GM18867 (cell line): Measurements from ENCODE around the gene LRRC43.

Source experiments
- ATAC-seq: cut with Tn5 transposase; IDR thresholded peaks from one replicate; pipeline ENCODE4 v1.9.1; 2021; ENCODE audit warnings: mild to moderate bottlenecking, moderate library complexity; ENCODE audit not compliant: unreplicated experiment

The LRRC43 gene, protein sequence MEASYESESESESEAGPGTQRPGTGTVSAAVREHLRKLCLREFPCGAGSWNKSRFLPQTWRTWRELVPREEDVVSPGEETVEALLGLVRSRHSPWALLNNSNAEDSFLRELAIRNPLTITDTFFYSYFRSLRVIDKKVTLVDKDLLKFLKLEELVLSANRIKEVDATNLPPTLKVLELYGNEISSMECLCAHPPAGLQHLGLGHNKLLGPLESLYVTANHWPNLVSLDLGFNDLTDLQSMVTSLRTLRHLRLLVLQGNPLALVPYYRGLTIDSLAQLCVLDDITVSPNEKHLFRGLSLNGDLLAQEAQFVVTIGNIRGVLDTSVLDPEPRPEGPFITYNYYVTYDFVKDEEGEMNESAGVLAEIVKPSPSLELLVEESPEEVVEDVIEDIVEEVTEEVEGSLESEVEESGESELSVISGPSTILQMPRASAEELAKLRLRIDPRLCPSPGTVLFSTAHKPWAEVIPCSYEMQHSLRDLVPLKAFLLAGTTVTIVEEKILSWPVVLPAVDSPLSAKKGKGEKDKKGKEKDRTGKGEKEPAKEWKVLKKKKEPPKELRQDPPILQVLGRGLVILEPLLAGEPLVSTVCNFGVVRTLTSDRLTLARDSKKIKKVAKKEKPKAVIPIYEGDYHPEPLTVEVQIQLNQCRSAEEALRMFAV

DNA sequence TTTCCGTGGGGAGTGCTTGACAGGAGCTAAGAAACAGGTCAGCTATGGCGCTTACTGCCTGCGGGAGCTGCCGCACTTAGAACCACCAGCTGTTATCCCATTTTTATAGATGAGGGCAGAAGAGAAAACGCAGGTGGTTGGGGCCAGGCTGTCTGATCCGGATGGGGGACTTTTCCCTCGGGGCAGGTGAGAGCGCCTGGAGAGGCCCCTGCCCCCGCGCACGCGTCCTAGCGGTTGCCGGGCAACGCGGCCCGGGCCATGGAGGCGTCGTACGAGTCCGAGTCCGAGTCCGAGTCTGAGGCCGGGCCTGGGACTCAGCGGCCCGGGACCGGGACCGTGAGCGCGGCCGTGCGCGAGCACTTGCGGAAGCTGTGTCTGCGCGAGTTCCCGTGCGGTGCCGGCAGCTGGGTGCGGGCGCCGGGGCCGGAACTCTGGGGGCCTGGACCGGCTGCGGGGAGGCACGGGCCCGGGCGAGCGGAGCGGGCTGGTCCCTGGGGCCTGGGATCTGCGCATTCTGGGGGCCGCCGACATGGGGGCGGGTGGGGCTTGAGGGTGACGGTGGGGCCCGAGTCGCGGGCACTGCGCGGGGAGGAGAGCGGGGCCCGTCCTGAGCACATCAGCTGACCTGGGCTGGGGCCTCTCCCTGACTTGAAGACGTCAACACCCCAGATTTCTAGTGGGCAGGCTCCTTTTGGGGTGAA, at the start of gene LRRC43:
Gene LRRC43, plus strand, starts transcription at position 237 of the 701 bp plus-strand sequence. Its CDS starts 22 bp downstream, at position 259.
- ATAC-seq: no peak

DNA sequence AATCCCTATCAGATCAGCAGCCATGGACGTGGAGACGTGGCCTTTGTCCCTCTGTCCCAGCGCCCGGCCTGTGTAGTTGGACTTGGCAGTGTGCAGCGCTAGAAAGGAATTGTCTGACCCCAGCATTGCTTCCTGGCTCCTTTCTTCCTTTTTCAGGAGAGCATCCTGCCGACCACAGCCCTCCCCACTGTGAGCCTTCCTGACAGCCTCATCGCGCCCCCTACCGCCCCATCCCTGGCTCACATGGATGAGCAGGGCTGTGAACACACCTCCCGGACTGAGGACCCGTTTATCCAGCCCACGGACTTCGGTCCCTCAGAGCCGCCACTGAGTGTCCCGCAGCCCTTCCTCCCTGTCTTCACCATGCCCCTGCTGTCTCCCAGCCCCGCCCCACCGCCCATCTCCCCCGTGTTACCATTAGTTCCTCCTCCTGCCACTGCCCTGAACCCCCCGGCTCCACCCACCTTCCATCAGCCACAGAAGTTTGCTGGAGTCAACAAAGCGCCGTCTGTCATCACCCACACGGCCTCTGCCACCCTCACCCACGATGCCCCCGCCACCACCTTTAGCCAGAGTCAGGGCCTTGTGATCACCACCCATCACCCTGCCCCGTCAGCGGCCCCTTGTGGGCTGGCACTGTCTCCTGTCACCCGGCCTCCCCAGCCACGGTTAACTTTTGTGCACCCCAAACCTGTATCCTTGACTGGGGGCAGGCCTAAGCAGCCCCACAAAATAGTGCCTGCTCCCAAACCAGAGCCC, 49.6 kb upstream of the LRRC43 start:
- no peak for ATAC-seq

DNA sequence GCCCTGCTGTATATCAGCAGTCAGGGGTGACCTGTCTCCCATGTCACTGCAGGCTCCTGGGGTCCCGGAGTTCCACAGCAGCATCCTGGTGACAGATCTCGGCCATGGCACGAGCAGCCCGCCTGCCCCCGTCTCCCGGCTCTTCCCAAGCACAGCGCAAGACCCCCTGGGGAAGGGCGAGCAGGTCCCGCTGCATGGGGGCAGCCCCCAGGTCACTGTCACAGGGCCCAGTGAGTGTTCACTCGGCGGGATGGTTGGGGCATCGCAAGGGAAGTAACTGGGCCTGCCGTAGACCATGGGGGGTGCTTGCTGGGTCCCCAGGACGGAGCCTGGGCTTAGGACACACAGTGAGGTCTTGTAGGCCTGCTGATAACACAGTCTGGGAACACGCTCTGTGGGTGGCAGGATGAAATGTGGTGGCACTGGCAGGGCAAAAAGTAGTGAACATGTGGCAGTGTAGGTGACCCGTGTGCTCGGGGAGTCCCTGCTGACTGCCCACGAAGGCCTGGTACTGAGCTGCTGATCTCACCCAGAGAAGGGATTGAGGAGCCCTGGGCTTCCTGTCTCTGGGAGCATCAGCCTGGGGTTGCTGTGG, 47.4 kb upstream of the LRRC43 start:
- no peak for ATAC-seq

DNA sequence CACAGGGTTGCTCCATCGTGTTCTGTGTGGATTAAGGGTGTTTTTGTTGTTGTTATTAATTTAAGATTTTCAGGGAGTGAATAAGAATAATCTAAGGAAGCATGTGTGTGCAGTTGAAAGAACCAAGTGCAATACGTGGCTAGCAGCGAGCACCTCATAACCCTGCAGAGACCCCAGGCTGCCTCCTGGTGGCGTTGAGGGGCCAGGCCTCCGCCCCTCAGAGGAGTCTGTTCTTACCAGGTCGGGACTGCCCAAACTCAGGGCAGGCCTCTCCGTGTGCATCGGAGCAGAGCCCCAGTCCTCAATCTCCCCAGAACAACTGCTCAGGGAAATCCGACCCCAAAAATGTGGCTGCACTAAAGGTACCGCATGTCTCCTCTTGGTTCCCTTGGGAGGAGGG, 45.7 kb upstream of the LRRC43 start:
- no peak for ATAC-seq

DNA sequence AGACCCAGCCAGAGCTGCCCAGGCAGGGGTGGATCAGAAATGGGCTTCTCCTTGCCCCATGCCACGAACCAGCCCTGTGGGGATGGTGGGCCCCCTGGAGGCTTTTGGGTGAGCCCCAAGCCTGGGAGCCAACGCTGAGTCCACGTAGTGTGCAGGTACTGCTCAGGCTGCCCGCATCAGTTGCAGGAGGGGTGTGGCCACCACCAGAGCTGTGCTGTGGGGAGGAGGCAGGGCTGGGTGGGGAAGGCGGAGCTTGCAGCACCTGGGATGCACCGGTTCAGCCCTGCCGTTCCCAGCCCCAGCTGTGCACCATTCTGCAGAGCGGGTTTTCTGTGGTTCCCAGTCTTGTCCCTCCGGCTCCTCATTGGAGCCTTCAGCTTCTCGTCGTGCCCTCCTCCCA, 45.2 kb upstream of the LRRC43 start:
- no peak for ATAC-seq

DNA sequence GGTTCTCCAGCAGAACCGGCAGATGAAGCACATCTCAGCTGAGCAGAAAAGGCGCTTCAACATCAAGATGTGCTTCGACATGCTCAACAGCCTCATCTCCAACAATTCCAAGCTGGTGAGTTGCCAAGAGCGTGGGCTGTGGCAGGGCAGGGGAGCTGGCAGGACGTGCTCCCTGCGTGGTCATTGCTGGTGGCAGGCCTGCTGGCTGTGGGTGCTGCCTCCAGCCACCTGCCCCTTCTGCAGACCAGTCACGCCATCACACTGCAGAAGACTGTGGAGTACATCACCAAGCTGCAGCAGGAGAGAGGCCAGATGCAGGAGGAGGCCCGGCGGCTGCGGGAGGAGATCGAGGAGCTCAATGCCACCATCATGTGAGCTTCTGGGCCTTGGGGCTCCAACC, 44.7 kb upstream of the LRRC43 start:
- no peak for ATAC-seq

DNA sequence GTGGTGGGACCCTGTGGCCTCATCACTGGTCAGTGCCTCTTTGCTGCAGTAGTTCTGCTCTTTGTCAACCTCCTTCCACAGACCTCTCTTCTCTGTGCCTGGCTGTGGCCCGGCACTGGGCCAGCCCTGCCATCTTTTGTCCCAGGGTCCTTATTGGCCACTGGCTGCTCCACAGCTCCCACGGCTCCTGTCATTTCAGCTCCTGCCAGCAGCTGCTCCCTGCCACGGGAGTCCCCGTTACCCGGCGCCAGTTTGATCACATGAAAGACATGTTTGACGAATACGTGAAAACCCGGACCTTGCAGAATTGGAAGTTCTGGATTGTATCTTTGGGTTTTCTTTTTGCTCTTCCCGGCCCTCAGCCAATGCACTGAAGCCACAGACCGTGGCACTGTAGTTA, 44.3 kb upstream of the LRRC43 start:
- ATAC-seq: no peak

DNA sequence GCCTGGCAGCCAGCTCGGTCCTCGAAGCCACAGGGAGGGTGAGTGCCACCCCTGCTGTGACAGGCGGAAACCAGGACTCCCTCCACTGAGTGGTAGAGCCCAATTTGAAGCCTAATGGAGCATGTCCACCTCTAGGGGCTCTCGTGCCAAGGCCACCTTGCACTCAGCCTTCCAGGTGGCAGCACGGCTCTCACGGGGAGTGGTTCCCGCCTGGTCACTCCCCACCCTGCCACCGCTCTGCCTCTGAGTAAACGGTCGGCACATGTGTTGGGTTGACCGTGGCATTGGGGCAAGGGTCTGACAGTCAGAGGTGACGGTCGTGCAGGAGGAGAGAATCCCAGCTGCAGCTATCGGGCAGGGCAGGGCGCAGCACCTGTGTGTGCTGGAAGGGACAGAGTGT, 43.7 kb upstream of the LRRC43 start:
- ATAC-seq: no peak

DNA sequence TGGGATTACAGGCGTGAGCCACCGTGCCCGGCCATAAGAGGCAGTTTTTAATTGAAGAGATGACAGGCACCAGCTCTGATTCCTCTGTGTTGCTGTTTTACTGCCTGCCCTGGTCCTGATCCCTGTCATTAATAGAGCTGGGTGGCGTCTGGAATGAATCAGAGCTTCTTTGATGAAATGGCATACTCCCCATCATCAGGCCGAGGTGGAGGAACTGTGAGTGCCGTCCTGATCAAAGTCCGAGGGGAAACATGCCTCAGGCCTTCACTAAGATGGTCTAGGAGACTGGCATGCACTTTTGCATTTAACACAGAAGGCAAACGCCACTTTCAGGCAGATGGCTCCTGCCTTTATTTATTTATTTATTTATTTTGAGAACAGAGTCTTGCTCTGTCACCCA, 43.0 kb upstream of the LRRC43 start:
- ATAC-seq: no peak

DNA sequence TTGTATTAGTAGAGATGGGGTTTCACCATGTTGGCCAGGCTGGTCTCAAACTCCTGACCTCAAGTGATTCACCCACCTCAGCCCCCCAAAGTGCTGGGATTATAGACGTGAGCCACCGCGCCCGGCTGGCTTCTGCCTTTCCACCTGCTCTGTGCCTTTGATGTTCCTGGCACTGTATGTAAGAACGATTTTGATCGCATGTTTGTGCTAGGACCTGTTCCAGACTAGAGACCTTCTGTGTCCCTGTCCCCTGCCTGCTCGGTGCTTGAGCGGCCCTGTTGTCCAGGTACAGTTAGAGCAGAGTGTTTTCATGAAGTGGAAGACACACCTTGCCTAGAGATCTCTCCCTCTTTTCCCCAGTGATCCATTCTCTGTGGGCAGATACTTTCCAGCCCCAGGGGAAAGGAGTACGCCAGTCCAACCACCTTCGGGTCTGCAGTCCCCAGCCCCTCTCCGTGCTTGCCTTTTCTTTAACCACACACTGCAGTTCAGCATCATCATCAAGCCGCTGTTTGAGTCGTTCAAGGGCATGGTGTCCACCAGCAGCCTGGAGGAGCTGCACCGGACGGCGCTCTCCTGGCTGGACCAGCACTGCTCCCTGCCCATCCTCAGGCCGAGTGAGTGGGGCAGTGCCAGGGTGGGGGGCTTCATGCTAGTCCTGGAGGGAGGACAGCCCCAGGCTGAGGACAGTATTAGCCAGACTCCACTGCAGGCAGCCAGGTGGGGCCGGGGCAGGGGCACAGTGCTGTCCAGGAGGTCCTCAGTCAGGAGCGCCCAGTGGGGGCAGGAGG, 42.3 kb upstream of the LRRC43 start:
- ATAC-seq: no peak

DNA sequence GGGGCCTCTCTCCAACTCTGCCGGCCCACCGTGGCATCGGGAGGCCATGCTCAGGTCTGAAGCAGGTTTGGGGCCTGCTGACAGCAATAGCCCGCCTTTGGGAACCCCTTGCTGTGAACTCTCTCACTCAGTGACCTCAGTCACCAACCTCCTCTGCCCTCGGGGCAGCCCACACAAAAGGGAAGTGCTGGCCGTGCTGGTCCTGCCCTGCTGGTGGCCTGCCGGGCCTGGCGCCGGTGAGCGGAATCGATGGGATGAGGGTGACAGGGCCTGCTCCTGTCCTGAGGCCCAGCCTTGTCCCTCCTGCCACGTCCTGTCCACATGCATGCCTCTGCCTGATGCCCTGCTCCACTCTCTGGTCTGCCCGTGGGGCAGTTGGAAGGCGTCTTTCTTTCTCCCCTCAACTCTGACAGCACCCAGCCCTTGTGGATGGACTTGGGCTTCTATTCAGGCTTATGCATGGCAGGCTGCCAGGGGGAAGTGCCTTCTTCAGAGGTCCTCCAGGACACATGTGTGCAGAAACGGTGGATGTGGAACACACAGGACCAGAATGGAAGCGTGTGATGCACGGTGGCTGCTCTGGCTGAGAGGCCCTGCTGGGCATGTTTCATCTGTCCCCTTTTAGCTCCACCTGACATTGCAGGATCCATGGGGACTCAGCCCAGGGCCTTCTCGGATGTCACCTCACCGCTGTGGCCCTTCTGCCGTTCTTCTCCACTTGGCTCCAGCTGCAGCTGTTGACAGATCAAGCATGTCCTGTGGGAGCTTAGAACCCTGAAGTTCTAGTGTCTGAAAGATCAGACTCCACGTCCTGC, 40.8 kb upstream of the LRRC43 start:
- no peak for ATAC-seq

DNA sequence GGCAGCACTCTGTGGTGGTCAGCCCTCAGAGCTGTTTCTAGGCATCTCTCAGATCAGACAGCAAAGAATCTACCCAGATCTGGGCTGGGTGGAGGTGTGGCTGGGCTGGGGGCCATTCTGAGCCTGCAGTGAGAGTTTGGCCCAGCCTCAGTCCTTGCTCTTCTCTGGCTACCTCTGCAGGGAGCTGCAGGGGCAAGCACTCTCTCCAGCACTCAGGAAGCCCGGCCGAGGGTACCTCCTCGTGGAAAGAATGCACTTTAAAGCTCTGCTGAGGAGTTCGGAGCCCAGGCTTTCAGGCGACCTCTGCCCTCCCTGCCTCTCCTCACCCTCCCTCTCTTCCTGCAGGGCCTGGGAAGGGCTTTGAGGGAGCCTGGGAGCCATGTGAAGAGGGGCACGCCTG, 40.1 kb upstream of the LRRC43 start:
- ATAC-seq: no peak

DNA sequence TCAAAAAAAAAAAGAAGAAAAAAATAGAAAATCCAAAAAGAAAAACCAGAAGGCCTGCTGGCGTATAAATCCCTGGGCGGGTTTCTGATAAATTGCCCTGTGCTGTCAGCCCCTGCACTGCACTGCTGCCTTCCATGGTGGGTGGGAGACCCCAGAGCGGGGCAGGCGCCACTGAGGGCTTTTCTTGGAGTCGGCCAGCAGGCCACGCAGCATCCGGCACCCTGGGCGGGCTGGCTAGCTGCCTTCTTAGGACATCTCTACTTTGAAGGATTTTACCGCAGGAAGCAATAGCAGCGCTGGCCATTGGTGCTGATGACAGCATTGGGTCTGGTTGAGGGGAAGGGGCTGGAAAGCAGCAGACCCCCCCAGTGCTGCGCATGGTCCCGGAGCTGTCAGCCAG, 38.0 kb upstream of the LRRC43 start:
- no peak for ATAC-seq

DNA sequence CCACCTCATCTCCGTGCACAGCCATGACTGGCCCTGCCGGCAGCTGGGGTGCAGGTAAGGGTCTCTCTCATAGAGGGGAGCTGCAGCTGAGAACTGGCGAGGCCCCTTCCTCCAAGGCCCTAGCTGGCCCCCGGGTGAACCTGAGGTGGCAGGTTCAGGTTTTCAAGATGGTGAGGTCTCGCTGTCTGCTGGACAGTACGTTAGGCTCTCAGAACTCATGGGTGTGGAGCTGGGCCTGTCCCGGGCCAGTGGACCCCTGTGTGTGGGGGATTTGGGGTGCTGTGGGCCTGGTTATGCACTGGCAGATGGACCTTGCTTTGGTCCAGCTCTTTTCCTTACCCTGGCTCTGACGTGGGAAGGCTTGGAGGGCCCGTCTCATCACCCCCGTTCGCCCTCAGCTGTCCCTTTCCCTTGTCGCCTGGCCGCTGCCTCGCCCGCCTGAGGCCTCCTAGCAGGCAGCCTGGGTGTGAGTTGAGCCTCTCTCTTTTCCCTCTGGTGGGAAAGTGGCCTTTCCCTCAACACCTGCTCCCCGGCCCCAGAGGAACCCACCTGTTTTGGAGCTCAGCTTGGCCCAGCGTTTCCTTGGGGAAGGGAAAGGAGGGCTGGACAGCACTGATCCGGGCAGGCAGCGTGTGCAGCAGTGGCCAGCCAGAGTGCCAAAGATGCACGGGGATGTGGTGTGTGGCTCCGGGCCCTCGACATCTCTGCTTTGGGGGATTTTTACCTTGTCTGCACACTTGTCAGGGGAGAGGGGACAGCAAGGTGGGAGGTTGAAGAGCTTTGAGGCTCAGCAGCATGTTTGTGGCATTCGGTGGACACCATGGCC, 37.2 kb upstream of the LRRC43 start:
- ATAC-seq: no peak

DNA sequence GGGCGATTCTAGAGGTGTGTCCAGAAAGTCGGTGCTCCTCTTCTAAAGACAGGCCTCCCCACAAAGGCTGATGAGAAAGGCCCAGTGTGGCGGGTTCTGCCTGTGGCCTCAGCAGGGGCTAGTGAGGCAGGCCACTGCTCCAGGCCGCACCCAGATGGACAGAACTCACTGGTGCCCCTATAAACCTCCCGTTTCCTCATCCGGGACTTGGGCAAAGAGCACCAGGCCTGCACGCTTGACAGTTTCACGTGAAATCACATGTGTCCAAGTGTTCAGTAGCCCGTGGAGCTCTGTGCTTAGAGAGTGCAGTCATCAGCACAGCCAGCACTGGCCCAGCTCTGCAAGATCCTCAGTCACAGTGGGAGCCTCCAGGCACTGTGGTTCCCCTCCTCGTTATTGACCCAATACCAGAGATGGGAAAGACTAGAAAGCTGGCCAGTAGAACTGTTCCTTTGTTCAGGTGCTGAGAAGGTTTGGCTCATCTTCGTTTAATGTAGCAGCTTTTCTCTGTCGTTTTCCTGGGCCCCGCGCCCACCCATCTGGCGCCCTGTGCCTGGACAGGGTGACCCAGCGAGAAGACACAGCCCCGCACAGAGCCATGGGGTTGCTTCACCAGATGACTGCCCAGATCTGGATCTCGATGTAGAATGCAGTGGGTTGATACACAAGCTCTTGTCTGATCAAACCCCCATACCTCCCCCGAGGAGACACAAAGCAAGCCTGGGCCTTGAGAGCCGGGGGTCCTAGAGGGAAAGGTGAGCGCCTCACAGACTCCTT, 35.2 kb upstream of the LRRC43 start:
- no peak for ATAC-seq

DNA sequence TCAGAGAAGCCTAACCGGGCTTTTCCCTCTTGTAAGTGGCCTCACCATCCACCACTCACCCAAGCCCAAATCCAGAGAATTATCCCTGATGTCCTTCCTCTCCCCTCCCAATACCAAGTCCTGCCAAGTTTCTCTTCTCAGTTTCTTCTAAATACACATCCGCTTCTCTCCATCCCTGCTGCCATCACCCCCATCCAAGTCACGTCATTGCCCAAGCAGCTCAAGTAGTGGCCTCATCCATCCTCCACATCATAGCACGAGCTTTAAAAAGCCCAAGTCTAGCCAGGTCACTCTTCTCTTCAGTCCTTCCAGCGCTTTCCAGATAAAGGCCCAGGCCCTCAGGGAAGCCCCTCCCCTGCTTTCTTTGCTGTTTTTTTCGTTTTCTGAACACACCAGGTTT, 34.3 kb upstream of the LRRC43 start:
- ATAC-seq: no peak

DNA sequence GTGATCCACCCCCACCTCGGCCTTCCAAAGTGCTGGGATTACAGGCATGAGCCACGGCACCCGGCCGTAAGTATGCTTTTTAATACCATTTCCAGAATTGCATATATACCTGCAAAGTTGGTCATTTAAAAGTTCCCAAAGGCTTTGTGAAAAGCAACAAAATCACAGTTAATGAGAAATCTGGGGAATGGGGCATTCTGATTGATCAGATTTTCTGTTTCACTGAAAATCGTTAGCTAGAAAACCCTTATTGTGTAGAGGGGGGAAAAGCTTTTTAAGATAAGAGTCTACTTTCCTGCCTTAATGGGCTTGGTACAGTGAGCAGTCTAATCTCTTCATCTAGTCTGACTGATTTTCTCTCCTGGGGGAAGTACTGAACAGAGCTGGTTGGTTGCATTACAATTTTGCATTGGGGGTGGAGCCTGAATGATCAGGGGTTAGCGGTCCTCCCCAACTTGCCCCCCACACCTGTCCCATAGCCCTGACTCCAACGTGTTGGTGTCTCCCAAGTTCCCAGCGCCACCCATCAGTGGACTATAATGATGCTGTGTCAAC, 32.7 kb upstream of the LRRC43 start:
- ATAC-seq: no peak
